Erythroblast (primary cell): ENCODE data around the gene C10orf90.

ENCODE experiments used
- GATA1 ChIP-seq: IDR thresholded peaks from 2 replicates; pipeline ENCODE4 v1.6.1; 2011; ENCODE audit warnings: low read depth, mild to moderate bottlenecking, control low read depth, low read length, moderate library complexity
- POLR2A ChIP-seq: IDR thresholded peaks from 2 replicates; pipeline ENCODE4 v1.6.1; 2011; ENCODE audit warnings: mild to moderate bottlenecking, low read length

DNA sequence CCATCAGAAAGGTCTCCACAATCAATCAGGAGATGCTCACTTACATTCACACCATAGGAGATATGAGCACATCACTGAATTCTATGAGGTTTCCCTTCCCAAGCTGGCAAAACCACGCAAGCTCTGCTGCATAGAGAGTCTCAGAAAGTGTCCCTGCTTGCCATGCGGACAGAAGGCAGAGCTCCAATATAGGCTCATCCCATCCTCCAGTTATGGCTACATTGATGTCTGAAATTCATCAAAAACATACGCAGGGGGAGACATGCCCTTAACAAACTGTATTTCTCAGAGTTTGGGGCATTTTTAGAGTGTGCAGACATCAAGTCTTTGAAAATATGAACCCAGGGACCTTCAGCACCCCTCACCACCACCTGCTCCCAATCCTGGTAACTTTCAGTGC, 2.9 kb downstream of the C10orf90 start:
- no peak for TF ChIP-seq POLR2A
- TF ChIP-seq GATA1, result no peak
